ENCODE data around the gene PSKH1. TPM values are rescaled to one million over a fixed set of nuclear protein-coding genes. Genes with fewer than 3 reads are reported as not detected.
A peak's percentile ranks its signal among the peaks of the same experiment; 100 is the strongest.

The PSKH1 gene
- total RNA-seq, 1 experiment from 2014 or later, result 21.7 TPM

- BruUV-seq (replicated peaks), result no TSS peak
- ChIA-PET POLR2A (interaction anchor here (9.4 kb wide), 1 partner anchor 18 kb away, joined by 141 read pairs; the partner anchor contains the start of genes CENPT and NUTF2), CTCF (interaction anchor here (0.6 to 7.5 kb wide), 6 partner anchors 12 to 220 kb away, joined by 3 to 54 read pairs (median 3); partner anchors contain the start of gene CARMIL2)
- Mint-ChIP-seq H3K9me3 (ENCODE audit: unreplicated experiment) (no peaks in the 10 kb centered on the region), H3K4me3 (ENCODE audit: unreplicated experiment) (no peak overlapping the region), H3K27me3 (ENCODE audit: insufficient read depth, unreplicated experiment) (no peaks in the 10 kb centered on the region), H3K4me1 (ENCODE audit: insufficient read depth, unreplicated experiment) (peaks cover 26% of the 10 kb centered on the region), H3K27ac (ENCODE audit: low read depth, unreplicated experiment) (peak overlapping the region; percentile 96), H3K36me3 (ENCODE audit: insufficient read depth, unreplicated experiment) (peaks cover 69% of the 10 kb centered on the region)
- DNase-seq (ENCODE audit: unreplicated experiment), result no peak
- intact Hi-C loops (cut with micrococcal nuclease), result no loop called here
- no peak for TF ChIP-seq CTCF (IDR thresholded peaks at IDR 0.05; ENCODE audit: unreplicated experiment)
Measured at GRCh38 chr16:67864594-67864993, 28.5 kb upstream of the PSKH1 start.

- H3K4me1 Mint-ChIP-seq (ENCODE audit: insufficient read depth, unreplicated experiment), result peaks cover 27% of the 10 kb centered on the region
- no peaks in the 10 kb centered on the region for H3K9me3 Mint-ChIP-seq (ENCODE audit: unreplicated experiment)
- ChIA-PET POLR2A (interaction anchor here (0.6 to 9.4 kb wide), 3 partner anchors 19 to 248 kb away, joined by 3 to 141 read pairs (median 4); partner anchors contain the start of genes CENPT and NUTF2), CTCF (interaction anchor here (0.6 to 7.5 kb wide), 6 partner anchors 11 to 49 kb away, joined by 3 to 54 read pairs (median 3); no protein-coding TSS in a partner anchor)
- BruUV-seq (replicated peaks), result no TSS peak
- TF ChIP-seq CTCF (IDR thresholded peaks at IDR 0.05; ENCODE audit: unreplicated experiment), result peak; percentile 39
- intact Hi-C loops (cut with micrococcal nuclease), result loop anchor here (1.0 kb wide), 2 partner anchors 21 to 49 kb away; no protein-coding TSS in a partner anchor
- H3K27ac Mint-ChIP-seq (ENCODE audit: low read depth, unreplicated experiment), result peak overlapping the region; percentile 96
- peak; percentile 63 for DNase-seq (ENCODE audit: unreplicated experiment)
- H3K36me3 Mint-ChIP-seq (ENCODE audit: insufficient read depth, unreplicated experiment), result peaks cover 71% of the 10 kb centered on the region
- no peak overlapping the region for H3K4me3 Mint-ChIP-seq (ENCODE audit: unreplicated experiment)
- H3K27me3 Mint-ChIP-seq (ENCODE audit: insufficient read depth, unreplicated experiment), result no peaks in the 10 kb centered on the region
Measured at GRCh38 chr16:67865318-67865717, 27.7 kb upstream of the PSKH1 start.

GRCh38 chr16:67868290-67868689, 24.8 kb upstream of the PSKH1 start:
- BruUV-seq (replicated peaks), result no TSS peak
- intact Hi-C loops (cut with micrococcal nuclease), result no loop called here
- peaks cover 69% of the 10 kb centered on the region for H3K36me3 Mint-ChIP-seq (ENCODE audit: insufficient read depth, unreplicated experiment)
- peaks cover 10% of the 10 kb centered on the region for H3K4me1 Mint-ChIP-seq (ENCODE audit: insufficient read depth, unreplicated experiment)
- no peak for TF ChIP-seq CTCF (IDR thresholded peaks at IDR 0.05; ENCODE audit: unreplicated experiment)
- H3K4me3 Mint-ChIP-seq (ENCODE audit: unreplicated experiment), result no peak overlapping the region
- ChIA-PET POLR2A (interaction anchor here (0.9 to 1.1 kb wide), 2 partner anchors 10 to 22 kb away, joined by 3 to 4 read pairs; partner anchors contain the start of gene NUTF2), CTCF (interaction anchor here (0.6 to 7.5 kb wide), 6 partner anchors 15 to 197 kb away, joined by 3 to 54 read pairs (median 4); no protein-coding TSS in a partner anchor)
- no peaks in the 10 kb centered on the region for H3K27me3 Mint-ChIP-seq (ENCODE audit: insufficient read depth, unreplicated experiment)
- no peak for DNase-seq (ENCODE audit: unreplicated experiment)
- no peaks in the 10 kb centered on the region for H3K9me3 Mint-ChIP-seq (ENCODE audit: unreplicated experiment)
- no peak overlapping the region for H3K27ac Mint-ChIP-seq (ENCODE audit: low read depth, unreplicated experiment)

- H3K36me3 Mint-ChIP-seq (ENCODE audit: insufficient read depth, unreplicated experiment), result peaks cover 80% of the 10 kb centered on the region
- TF ChIP-seq CTCF (IDR thresholded peaks at IDR 0.05; ENCODE audit: unreplicated experiment), result no peak
- peaks cover 20% of the 10 kb centered on the region for H3K4me1 Mint-ChIP-seq (ENCODE audit: insufficient read depth, unreplicated experiment)
- no peak for DNase-seq (ENCODE audit: unreplicated experiment)
- no peak overlapping the region for H3K4me3 Mint-ChIP-seq (ENCODE audit: unreplicated experiment)
- no TSS peak for BruUV-seq (replicated peaks)
- H3K27me3 Mint-ChIP-seq (ENCODE audit: insufficient read depth, unreplicated experiment), result no peaks in the 10 kb centered on the region
- peak overlapping the region; percentile 23 for H3K27ac Mint-ChIP-seq (ENCODE audit: low read depth, unreplicated experiment)
- ChIA-PET POLR2A (interaction anchor here (1.0 to 2.9 kb wide), 4 partner anchors 8 to 25 kb away, joined by 3 to 23 read pairs (median 8); partner anchors contain the start of gene NUTF2), CTCF (interaction anchor here (0.6 to 1.7 kb wide), 6 partner anchors 12 to 101 kb away, joined by 3 to 6 read pairs (median 5); no protein-coding TSS in a partner anchor)
- no peaks in the 10 kb centered on the region for H3K9me3 Mint-ChIP-seq (ENCODE audit: unreplicated experiment)
- intact Hi-C loops (cut with micrococcal nuclease), result no loop called here
Measured at GRCh38 chr16:67869653-67870052, 23.4 kb upstream of the PSKH1 start.
